Measurements from ENCODE around the gene PDE4D. TPM values are rescaled to one million over a fixed set of nuclear protein-coding genes. Genes with fewer than 3 reads are reported as not detected.

The PDE4D gene
- total and polyA plus RNA-seq, 2 of the 4 experiments (the other 2 are of a cell fraction): 1.4 to 7.9 TPM

- Histone ChIP-seq H2AK9ac (replicated peaks; ENCODE audit: low read depth, low read length, poor library complexity) (no peak overlapping the region), H3K79me1 (ENCODE audit: low read depth in 1 of 2, low read length in 2 of 2) (no peaks in the 10 kb centered on the region), H4K91ac (ENCODE audit: insufficient read depth, low read depth, low read length) (no peak overlapping the region), H3K9me3 (ENCODE audit: control insufficient read depth, insufficient read depth, low read length) (no peaks in the 10 kb centered on the region), H3K9me1 (ENCODE audit: insufficient read depth, low read length) (no peaks in the 10 kb centered on the region), H3K14ac (replicated peaks; ENCODE audit: low read depth, low read length) (no peak overlapping the region), H3K9ac (ENCODE audit: low read depth, low read length) (no peak overlapping the region), H2BK5ac (ENCODE audit: low read depth, low read length, poor library complexity, severe bottlenecking) (no peak overlapping the region), H3K18ac (ENCODE audit: low read depth, low read length) (no peak overlapping the region), H4K20me1 (ENCODE audit: insufficient read depth, low read length) (no peaks in the 10 kb centered on the region), H2BK20ac (ENCODE audit: low read depth, low read length) (no peak overlapping the region), H3K27me3 (ENCODE audit: control insufficient read depth, insufficient read depth, low read length) (peaks cover 7% of the 10 kb centered on the region), H4K5ac (ENCODE audit: low read depth, low read length) (no peak overlapping the region), H3K27ac (ENCODE audit: insufficient read depth, low read length) (no peak overlapping the region), H3K4me2 (ENCODE audit: low read depth, low read length) (no peak overlapping the region), H2BK15ac (ENCODE audit: low read depth, low read length) (no peak overlapping the region), H3K56ac (ENCODE audit: extremely low read depth, insufficient read depth, low read length) (no peak overlapping the region), H2AK5ac (ENCODE audit: low read depth, low read length) (no peak overlapping the region), H3K4me3 (ENCODE audit: insufficient read depth, low read depth, low read length) (no peak overlapping the region), H3K23ac (ENCODE audit: low read depth, low read length) (no peak overlapping the region), H3K36me3 (ENCODE audit: control insufficient read depth, insufficient read depth, low read length) (no peaks in the 10 kb centered on the region), H2BK120ac (ENCODE audit: low read depth, low read length) (no peak overlapping the region), H3K4ac (ENCODE audit: low read depth, low read length) (no peak overlapping the region), H4K8ac (ENCODE audit: low read depth in 2 of 2, low read length in 2 of 2) (no peak overlapping the region), H3K4me1 (ENCODE audit: control insufficient read depth, insufficient read depth, low read length) (no peaks in the 10 kb centered on the region), H2AFZ (replicated peaks; ENCODE audit: low read length, poor library complexity) (no peak overlapping the region)
- in situ Hi-C loops (cut with MboI; ENCODE audit: low sequenced_read_pairs) (no loop called here), dilution Hi-C loops (cut with HindIII; ENCODE audit: low sequenced_read_pairs, unreplicated experiment) (no loop called here), intact Hi-C loops (cut with micrococcal nuclease) (no loop called here)
- ChIA-PET CTCF (no interaction called here), POLR2A (ENCODE audit: unreplicated experiment) (no interaction called here)
- no peak for TF ChIP-seq NFE2L2 (IDR thresholded peaks at IDR 0.05; ENCODE audit: low read depth, low read length)
- TF ChIP-seq MAFK (IDR thresholded peaks at IDR 0.05; ENCODE audit: low read depth, low read length): no peak
- no peak for TF ChIP-seq RCOR1 (IDR thresholded peaks at IDR 0.05; ENCODE audit: insufficient replicate concordance, low read length)
- TF ChIP-seq POLR2A (IDR thresholded peaks at IDR 0.05; ENCODE audit: low read depth, low read length): no peak
- TF ChIP-seq RFX5 (IDR thresholded peaks at IDR 0.05; ENCODE audit: low read depth, low read length): no peak
- no peak for TF ChIP-seq MXI1 (IDR thresholded peaks at IDR 0.05; ENCODE audit: borderline replicate concordance, low read depth, low read length)
- no peak for DNase-seq
- ATAC-seq (ENCODE audit: low read depth): no peak
- WGBS, 2 experiments (ENCODE audit: extremely low coverage in 2 of 2, insufficient read length in 1 of 2): no CpG with 5 or more reads among the region's 6 CpGs
- BruUV-seq (replicated peaks): no TSS peak
Measured at GRCh38 chr5:58926541-58926935, 967.0 kb downstream of the PDE4D start.

Data from IMR-90 (cell line).